ENCODE results near the gene TNFRSF18. TPM values are rescaled to one million over a fixed set of nuclear protein-coding genes. Genes with fewer than 3 reads are reported as not detected.

The TNFRSF18 gene
- total RNA-seq, 1 donor from 2014 or later, result not detected

DNA sequence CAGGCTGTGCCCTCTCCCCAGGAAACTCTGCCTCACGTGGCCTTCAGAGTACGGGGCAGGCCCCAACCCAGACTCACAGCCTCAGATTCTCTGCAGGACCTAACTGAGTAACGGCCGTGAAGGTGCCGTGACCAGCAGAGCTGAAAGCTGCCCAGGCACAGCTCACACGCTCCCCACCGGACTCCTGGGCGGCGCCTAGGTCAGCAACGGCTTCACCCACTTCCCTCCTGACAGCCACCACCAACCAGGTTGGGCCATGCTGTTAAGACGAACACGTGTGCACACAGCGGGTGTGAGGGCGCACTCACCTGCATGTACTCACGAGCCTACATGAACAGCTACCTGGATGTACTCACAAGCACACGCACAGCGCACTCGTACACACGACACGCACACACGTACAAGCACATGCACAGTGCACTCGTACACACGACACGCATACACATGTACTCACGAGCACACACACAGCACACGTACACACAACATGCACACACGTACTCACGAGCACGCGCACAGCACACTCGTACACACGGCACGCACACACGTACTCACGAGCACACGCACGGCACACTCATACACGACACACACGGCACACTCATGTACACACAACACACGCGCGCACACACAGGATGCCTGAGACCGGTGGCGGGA is 16.3 kb upstream of the TNFRSF18 start:
- DNase-seq (ENCODE audit: low spot score), result no peak
- peaks cover 7% of the 10 kb centered on the region for H3K4me1 Mint-ChIP-seq (ENCODE audit: unreplicated experiment)
- peaks cover 21% of the 10 kb centered on the region for H3K36me3 Mint-ChIP-seq (ENCODE audit: low read depth, unreplicated experiment)
- TF ChIP-seq, protein P1, sequence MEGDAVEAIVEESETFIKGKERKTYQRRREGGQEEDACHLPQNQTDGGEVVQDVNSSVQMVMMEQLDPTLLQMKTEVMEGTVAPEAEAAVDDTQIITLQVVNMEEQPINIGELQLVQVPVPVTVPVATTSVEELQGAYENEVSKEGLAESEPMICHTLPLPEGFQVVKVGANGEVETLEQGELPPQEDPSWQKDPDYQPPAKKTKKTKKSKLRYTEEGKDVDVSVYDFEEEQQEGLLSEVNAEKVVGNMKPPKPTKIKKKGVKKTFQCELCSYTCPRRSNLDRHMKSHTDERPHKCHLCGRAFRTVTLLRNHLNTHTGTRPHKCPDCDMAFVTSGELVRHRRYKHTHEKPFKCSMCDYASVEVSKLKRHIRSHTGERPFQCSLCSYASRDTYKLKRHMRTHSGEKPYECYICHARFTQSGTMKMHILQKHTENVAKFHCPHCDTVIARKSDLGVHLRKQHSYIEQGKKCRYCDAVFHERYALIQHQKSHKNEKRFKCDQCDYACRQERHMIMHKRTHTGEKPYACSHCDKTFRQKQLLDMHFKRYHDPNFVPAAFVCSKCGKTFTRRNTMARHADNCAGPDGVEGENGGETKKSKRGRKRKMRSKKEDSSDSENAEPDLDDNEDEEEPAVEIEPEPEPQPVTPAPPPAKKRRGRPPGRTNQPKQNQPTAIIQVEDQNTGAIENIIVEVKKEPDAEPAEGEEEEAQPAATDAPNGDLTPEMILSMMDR (IDR thresholded peaks at IDR 0.05; ENCODE audit: unreplicated experiment), result no peak
- H3K9me3 Mint-ChIP-seq (ENCODE audit: unreplicated experiment), result no peaks in the 10 kb centered on the region
- no peak overlapping the region for H3K27ac Mint-ChIP-seq (ENCODE audit: unreplicated experiment)
- H3K4me3 Mint-ChIP-seq (ENCODE audit: unreplicated experiment), result no peak overlapping the region
- H3K27me3 Mint-ChIP-seq (ENCODE audit: unreplicated experiment), result peaks cover 5% of the 10 kb centered on the region

DNA sequence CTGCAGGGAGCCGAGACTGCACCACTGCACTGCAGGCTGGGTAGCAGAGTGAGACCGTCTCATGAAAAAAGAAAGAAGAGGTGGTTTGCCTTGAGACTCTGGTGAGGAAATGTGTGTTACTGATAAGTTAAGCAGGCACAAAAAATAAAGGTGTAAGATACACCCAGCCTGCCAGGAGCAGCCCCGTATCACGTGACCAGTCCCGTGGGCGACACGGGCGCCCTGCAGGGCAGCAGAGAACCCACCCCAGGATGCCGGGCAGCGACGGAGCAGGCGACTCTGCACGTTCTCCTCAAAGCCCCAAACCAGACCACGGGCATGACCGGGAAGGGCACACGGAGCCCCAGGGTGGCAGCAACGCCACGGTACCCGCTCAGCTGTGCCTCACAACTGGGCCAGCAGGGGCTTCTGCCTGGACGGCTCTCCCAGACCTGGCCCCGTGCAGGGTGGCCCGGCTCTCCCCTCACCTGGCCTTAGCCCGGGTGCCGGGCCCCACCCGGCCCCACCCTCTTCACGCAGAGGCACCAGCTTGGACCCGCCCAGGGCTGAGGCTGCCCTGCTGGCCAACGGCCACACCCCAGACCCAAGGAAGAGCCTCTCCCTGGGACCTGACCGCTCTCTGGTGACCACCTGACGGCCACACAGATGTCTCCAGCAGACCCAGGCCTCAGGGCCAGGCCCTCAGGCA is 15.6 kb upstream of the TNFRSF18 start:
- no peak for DNase-seq (ENCODE audit: low spot score)
- H3K36me3 Mint-ChIP-seq (ENCODE audit: low read depth, unreplicated experiment), result peaks cover 21% of the 10 kb centered on the region
- TF ChIP-seq, protein P1 (IDR thresholded peaks at IDR 0.05; ENCODE audit: unreplicated experiment), result no peak
- H3K9me3 Mint-ChIP-seq (ENCODE audit: unreplicated experiment), result no peaks in the 10 kb centered on the region
- no peak overlapping the region for H3K27ac Mint-ChIP-seq (ENCODE audit: unreplicated experiment)
- peaks cover 7% of the 10 kb centered on the region for H3K4me1 Mint-ChIP-seq (ENCODE audit: unreplicated experiment)
- peaks cover 5% of the 10 kb centered on the region for H3K27me3 Mint-ChIP-seq (ENCODE audit: unreplicated experiment)
- H3K4me3 Mint-ChIP-seq (ENCODE audit: unreplicated experiment), result peak overlapping the region; percentile 74

DNA sequence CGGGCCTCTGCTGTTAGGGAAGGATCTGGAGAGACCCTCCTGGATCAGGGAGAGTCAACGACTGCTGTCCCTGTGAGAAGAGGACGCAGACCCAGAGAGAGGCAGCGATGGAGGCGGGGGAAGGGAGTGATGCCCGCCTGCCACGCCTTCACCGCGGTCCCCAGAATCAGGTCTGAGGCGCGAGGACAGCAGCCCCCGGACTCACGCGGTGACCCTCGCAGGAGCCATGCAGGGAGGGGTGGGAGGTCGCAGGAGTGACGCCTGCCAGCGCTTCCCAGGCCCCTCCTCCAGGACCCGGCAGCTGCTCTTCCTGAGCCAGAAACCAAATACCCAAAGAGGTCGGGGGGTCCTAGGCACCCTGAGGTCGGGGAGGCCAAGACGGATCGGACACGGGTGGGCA is 13.8 kb upstream of the TNFRSF18 start:
- DNase-seq (ENCODE audit: low spot score), result no peak
- Mint-ChIP-seq H3K9me3 (ENCODE audit: unreplicated experiment) (no peaks in the 10 kb centered on the region), H3K4me3 (ENCODE audit: unreplicated experiment) (no peak overlapping the region), H3K36me3 (ENCODE audit: low read depth, unreplicated experiment) (peaks cover 20% of the 10 kb centered on the region), H3K4me1 (ENCODE audit: unreplicated experiment) (peaks cover 3% of the 10 kb centered on the region), H3K27me3 (ENCODE audit: unreplicated experiment) (peaks cover 9% of the 10 kb centered on the region), H3K27ac (ENCODE audit: unreplicated experiment) (no peak overlapping the region)
- TF ChIP-seq, protein P1 (IDR thresholded peaks at IDR 0.05; ENCODE audit: unreplicated experiment), result no peak

DNA sequence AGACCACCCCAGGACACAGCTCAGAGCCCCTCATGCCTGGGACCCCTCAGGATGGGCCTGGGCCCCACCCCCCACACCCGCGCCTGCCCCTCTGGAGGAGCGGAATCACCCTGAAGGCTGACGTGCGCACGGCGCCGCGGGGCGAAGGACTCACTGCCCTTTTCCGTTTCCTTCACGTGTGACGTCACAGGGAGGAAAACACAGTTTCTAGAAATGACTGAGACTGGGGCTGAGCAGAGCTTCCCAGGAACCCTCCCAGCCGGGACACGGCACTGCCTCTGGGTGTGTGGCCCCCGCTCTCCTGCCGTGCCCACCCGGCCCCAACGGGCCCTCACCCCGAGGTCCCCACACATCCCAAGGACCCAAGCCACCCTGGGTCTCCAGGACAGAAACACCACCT is 12.9 kb upstream of the TNFRSF18 start:
- TF ChIP-seq, protein P1 (IDR thresholded peaks at IDR 0.05; ENCODE audit: unreplicated experiment), result no peak
- H3K27ac Mint-ChIP-seq (ENCODE audit: unreplicated experiment), result no peak overlapping the region
- H3K9me3 Mint-ChIP-seq (ENCODE audit: unreplicated experiment), result no peaks in the 10 kb centered on the region
- no peak overlapping the region for H3K4me3 Mint-ChIP-seq (ENCODE audit: unreplicated experiment)
- no peak for DNase-seq (ENCODE audit: low spot score)
- peaks cover 9% of the 10 kb centered on the region for H3K27me3 Mint-ChIP-seq (ENCODE audit: unreplicated experiment)
- H3K4me1 Mint-ChIP-seq (ENCODE audit: unreplicated experiment), result peaks cover 3% of the 10 kb centered on the region
- peaks cover 16% of the 10 kb centered on the region for H3K36me3 Mint-ChIP-seq (ENCODE audit: low read depth, unreplicated experiment)

Measured in endothelial cell (in vitro differentiated cells).